Measurements from ENCODE around the gene TIMMDC1.

The TIMMDC1 gene

DNA sequence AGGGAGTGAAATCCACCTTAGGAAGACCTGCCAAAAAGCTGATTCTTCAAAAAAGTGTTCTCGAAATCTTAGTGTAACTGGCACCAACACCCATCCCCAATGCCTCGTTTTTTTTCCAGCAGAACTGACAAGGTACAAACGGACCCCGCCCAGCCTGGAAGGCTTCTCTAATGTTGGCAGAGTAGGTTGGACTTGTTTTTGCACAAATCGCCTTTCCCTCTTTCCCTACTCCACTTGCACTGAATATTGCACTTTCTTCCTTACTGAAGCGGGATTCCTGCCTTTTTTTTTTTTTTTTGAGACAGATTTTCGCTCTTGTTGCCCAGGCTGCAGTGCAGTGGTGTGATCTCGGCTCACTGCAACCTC, 544 bp upstream of the TIMMDC1 start:
- H3K36me3 Mint-ChIP-seq, result peaks cover under 1% of the 10 kb centered on the region
- H3K27me3 Mint-ChIP-seq, result no peaks in the 10 kb centered on the region
- H3K4me3 Mint-ChIP-seq, result peak overlapping the region; percentile 100
- H3K27ac Mint-ChIP-seq, result peak overlapping the region; percentile 99
- no peaks in the 10 kb centered on the region for H3K9me3 Mint-ChIP-seq
- peaks cover 36% of the 10 kb centered on the region for H3K4me1 Mint-ChIP-seq

DNA sequence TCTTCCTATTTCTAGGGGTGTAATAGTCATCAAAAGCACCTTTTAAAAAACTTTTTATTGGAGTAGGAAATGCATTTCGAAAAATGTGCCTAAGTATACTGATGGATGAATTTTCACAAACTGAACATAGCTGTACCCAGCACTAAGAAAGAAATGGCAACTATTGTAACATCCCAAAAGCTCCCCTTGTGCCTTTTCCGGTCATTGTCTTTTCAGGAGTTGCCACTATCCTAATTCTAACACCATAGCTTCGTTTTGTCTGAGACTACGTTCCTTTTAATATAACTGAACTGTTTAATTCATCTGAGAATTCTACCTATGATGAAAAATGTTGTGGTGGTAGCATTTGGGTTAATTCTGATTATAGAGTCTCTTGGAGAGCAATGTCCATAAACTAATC, 1.9 kb downstream of the TIMMDC1 start:
- Mint-ChIP-seq H3K27me3 (no peaks in the 10 kb centered on the region), H3K4me1 (peaks cover 47% of the 10 kb centered on the region), H3K36me3 (peaks cover 4% of the 10 kb centered on the region), H3K9me3 (no peaks in the 10 kb centered on the region), H3K27ac (peak overlapping the region; percentile 52), H3K4me3 (peak overlapping the region; percentile 100)

DNA sequence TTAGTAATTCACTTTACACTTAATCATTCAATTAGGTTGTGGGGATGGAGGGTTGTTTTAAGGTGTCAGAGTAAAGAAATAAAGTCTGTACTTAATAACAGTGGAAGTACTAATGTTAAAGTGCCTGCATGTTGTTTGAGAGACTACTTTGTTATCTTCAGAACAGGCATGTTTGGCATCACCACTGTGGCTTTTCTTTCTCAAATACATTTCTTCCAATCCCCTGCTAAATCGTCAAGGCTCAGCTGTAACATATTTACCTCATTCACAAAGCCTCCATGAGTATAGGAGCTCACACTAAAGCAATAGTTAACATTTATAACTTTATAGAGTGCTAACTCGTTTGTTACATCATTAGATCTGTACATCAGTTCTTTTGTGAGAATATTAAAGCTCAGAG, 2.6 kb downstream of the TIMMDC1 start:
- Mint-ChIP-seq H3K9me3 (no peaks in the 10 kb centered on the region), H3K27me3 (no peaks in the 10 kb centered on the region)

DNA sequence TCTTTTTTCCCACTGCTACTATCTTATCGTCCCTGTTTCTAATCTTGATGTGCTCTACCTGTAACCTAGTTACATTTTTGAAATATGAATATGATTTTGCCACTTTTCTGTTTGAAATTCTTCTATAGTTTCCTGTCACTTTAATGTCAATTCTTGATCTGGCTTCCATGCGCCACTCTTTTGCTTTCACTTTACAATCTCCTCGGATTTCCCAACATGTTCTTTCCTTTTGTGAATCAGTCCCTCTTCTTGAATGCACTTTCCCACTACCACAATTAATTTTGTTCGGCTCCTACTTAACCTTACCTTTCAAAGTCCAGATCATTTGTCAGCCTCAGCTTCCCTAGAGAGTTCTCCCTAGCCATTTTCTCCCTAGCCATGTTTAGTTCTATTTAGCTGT, 8.3 kb downstream of the TIMMDC1 start:
- Mint-ChIP-seq H3K4me1 (peaks cover 47% of the 10 kb centered on the region), H3K27ac (peak overlapping the region; percentile 94), H3K36me3 (peaks cover 27% of the 10 kb centered on the region), H3K4me3 (peak overlapping the region; percentile 72), H3K27me3 (no peaks in the 10 kb centered on the region), H3K9me3 (no peaks in the 10 kb centered on the region)

More for the DNA sequence above, 2.6 kb downstream of the TIMMDC1 start:
- peaks cover 50% of the 10 kb centered on the region for H3K4me1 Mint-ChIP-seq
- H3K36me3 Mint-ChIP-seq, result peaks cover 4% of the 10 kb centered on the region
- peak overlapping the region; percentile 100 for H3K4me3 Mint-ChIP-seq
- H3K27ac Mint-ChIP-seq, result no peak overlapping the region

DNA sequence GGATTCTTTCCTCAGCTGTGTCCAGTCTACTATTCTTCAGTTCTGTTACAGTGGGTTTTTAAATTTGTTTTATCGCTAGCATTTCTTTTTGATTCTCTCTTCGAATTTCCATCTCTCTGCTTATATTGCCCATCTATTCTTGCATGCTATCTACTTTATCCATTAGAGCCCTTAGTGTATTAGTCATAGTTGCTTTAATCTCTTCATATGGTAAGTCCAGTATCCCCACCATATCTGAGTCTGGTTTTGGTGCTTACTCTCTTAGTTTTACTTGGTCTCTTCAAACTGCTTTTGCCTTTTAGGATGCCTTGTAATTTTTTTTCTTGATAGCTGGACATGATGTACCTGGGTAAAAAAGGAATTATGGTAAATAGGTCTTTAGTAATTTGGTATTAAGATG, 9.1 kb downstream of the TIMMDC1 start:
- H3K4me3 Mint-ChIP-seq, result peak overlapping the region; percentile 72
- H3K4me1 Mint-ChIP-seq, result peaks cover 44% of the 10 kb centered on the region
- peak overlapping the region; percentile 94 for H3K27ac Mint-ChIP-seq
- no peaks in the 10 kb centered on the region for H3K27me3 Mint-ChIP-seq
- H3K36me3 Mint-ChIP-seq, result peaks cover 27% of the 10 kb centered on the region
- no peaks in the 10 kb centered on the region for H3K9me3 Mint-ChIP-seq

DNA sequence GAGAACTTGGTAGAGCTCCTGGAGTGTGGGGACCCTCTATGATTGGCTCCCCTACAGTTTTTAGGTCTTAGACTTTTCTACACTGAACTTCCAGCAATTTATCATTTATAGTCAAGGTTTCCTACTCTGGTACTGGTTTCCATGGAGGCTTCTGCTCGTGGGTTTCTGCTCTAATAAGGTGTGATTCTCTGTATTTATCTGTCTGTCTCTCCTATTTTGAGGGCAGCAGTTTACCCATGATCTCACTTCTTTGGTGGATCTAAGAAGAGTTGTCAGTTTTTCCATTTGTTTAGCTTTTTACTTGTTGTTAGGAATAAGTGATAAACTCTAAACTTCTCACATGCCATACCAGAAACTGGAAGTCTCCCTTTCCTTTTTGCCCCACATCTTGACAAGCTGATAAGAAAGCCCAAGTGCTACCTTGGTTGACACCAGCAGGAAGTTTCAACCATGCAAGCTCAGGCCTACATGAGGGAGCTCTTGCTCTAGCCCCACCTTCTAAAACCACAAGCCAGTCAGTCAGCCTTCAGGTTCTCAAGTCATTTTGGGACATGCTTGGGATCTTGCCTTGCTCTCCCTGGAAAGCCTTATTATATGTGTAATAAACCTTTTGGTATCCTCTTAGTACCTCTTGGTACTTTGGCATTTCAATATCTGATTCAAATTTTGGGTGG, 10.0 kb downstream of the TIMMDC1 start:
- Mint-ChIP-seq H3K27me3 (no peaks in the 10 kb centered on the region), H3K4me1 (peaks cover 44% of the 10 kb centered on the region), H3K9me3 (no peaks in the 10 kb centered on the region), H3K36me3 (peaks cover 30% of the 10 kb centered on the region), H3K4me3 (peak overlapping the region; percentile 42), H3K27ac (peak overlapping the region; percentile 94)

DNA sequence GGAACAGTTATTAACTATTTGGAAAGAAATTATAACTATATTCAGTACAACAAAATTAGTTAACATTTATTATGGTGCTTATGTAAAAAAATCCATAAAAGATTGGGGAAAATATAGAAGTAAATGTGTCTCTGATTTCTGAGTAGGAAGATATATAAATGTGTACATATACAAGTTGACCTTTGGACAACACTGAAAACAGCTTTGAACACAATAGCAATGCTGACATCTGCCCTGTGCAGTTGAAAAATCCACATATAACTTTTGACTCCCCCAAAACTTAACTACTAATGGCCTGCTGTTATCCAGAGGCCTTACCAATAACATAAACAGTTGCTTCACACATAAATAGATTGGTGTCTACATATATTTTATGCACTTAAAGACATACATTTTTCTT, 12.3 kb downstream of the TIMMDC1 start:
- no peak overlapping the region for H3K27ac Mint-ChIP-seq
- H3K4me3 Mint-ChIP-seq, result no peak overlapping the region
- H3K4me1 Mint-ChIP-seq, result peaks cover 35% of the 10 kb centered on the region
- H3K36me3 Mint-ChIP-seq, result peaks cover 32% of the 10 kb centered on the region
- H3K27me3 Mint-ChIP-seq, result no peaks in the 10 kb centered on the region
- H3K9me3 Mint-ChIP-seq, result no peaks in the 10 kb centered on the region

DNA sequence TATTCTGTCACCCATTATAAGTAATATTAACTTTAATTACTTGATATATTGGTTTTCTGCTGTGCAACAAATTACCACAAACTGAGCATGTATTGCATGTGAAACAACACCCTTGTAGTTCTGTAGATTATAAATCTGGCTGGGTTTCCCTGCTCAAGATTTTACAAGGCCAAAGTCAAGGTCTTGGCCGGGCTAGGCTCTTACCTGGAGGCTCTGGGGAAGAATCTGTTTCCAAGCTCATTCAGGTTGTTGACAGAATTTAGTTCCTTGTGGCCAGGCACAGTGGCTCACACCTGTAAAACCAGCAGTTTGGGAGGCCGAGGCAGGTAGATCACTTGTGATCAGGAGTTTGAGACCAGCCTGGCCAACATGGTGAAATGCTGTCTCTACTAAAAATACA, 16.3 kb downstream of the TIMMDC1 start:
- H3K27ac Mint-ChIP-seq, result no peak overlapping the region
- no peaks in the 10 kb centered on the region for H3K27me3 Mint-ChIP-seq
- H3K4me1 Mint-ChIP-seq, result peaks cover 4% of the 10 kb centered on the region
- H3K36me3 Mint-ChIP-seq, result peaks cover 32% of the 10 kb centered on the region
- no peaks in the 10 kb centered on the region for H3K9me3 Mint-ChIP-seq
- H3K4me3 Mint-ChIP-seq, result no peak overlapping the region

DNA sequence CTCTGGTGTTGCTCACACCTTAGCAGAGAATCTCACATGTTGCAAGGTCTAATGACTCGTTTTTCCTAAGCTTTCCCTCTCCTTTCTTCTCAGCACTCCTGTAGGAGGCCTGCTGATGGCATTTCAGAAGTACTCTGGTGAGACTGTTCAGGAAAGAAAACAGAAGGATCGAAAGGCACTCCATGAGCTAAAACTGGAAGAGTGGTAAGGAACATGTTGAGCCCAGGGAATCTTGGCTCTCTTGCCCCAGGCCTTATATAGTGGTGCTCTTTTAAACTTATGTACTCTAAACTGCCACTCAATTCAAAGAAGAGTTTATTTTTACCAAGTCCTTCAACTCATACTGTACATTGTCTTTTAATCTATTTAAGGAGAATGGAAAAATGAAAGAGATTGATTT, 18.8 kb downstream of the TIMMDC1 start:
- H3K4me3 Mint-ChIP-seq, result no peak overlapping the region
- H3K27ac Mint-ChIP-seq, result no peak overlapping the region
- H3K36me3 Mint-ChIP-seq, result peaks cover 48% of the 10 kb centered on the region
- H3K27me3 Mint-ChIP-seq, result no peaks in the 10 kb centered on the region
- H3K9me3 Mint-ChIP-seq, result no peaks in the 10 kb centered on the region
- peaks cover 4% of the 10 kb centered on the region for H3K4me1 Mint-ChIP-seq

DNA sequence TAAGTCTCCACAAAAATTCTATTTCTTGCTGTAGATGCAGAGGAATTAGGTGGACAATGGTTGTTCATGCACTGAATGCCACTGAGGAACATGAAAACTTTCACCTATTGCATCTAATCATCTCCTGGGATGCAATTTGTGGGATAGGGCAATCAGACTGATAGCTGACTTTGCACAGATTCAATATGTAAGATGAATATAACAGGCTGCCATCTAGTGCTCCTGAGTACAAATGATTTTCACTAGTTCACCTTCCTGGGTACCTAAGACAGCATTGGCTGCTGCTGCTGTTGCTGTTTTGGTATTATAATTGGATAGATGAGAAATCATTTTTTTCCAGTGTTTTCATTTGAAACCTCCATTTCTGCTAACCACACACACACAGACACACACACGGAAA, 19.7 kb downstream of the TIMMDC1 start:
- Mint-ChIP-seq H3K27me3 (no peaks in the 10 kb centered on the region), H3K4me3 (no peak overlapping the region), H3K9me3 (no peaks in the 10 kb centered on the region), H3K27ac (no peak overlapping the region), H3K36me3 (peaks cover 50% of the 10 kb centered on the region), H3K4me1 (peaks cover 4% of the 10 kb centered on the region)

DNA sequence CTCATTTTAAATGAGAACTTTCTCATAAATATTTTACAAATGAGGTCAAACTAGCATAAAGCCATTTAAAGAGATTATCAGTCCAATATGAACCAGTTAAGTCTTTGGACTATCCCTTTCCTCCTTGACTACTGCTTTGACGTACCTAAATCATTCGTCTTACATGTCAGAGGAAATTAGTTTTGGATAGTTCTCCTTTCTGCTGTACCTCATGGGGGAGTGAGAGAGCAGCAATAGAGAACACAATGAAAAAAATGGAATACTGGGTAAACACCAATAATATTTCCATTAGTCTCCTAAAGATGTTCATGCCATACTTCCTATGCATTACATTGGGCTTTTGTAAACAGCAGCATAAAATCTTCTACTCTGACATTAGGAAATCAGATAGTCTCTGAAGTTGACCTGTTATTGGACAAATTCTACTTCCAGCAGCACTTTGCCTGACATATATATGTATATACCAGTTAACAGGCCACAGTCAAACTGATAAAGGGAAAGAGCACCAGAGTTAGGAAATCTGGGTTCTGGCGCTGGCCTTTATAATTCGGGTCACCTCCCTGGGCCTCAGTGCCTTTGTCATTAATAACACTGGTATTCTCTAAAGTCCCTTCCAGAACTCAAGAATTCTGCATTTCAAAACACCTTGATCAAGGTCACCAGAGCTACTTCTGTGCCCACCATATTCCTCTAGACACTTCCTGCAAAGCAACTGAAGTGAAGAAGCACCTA, 26.8 kb downstream of the TIMMDC1 start:
- Mint-ChIP-seq H3K4me3 (no peak overlapping the region), H3K4me1 (no peaks in the 10 kb centered on the region), H3K9me3 (no peaks in the 10 kb centered on the region), H3K27ac (no peak overlapping the region), H3K36me3 (peaks cover 28% of the 10 kb centered on the region), H3K27me3 (no peaks in the 10 kb centered on the region)

DNA sequence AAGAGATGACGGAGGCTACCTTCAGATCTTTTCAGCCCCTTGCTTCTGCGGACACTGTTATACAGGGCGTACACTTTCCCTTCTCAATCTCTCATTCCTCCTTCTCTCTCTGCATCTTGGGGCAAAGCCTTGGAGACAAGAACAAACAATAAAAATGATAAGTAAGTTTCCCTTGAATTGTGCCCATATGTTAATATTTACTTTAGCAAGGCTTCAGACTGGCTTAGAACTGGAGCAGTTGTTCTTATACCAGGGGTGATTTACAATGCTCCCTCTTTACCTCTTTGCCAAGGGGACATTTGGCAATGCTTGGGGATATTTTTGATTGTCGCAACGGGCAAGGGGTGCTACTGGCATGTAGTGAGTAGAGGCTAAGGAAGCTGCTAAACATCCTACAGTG, 29.4 kb downstream of the TIMMDC1 start:
- Mint-ChIP-seq H3K4me3 (no peak overlapping the region), H3K9me3 (no peaks in the 10 kb centered on the region), H3K27me3 (no peaks in the 10 kb centered on the region), H3K36me3 (peaks cover 14% of the 10 kb centered on the region), H3K4me1 (no peaks in the 10 kb centered on the region), H3K27ac (no peak overlapping the region)

DNA sequence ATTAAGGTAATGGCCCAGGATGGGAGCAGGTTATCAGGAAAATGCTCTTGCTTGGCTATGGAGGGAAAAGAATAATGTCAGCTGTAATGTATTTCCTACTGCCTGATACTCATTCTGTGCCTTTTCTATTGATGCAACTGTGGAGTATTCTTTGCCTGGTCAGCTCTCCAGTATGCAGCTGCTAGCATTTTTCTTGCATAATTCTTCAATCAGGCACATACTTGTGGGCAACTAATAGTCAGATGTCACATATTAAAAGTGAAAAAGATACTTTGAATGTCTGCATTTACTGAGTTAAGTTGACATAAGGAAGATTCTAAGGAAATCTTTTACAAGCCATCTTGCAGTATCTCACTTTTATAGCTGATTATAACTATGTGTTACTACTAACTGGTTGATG, 31.5 kb downstream of the TIMMDC1 start:
- H3K4me1 Mint-ChIP-seq, result no peaks in the 10 kb centered on the region
- H3K36me3 Mint-ChIP-seq, result peaks cover 5% of the 10 kb centered on the region
- H3K4me3 Mint-ChIP-seq, result no peak overlapping the region
- H3K9me3 Mint-ChIP-seq, result no peaks in the 10 kb centered on the region
- H3K27me3 Mint-ChIP-seq, result no peaks in the 10 kb centered on the region
- no peak overlapping the region for H3K27ac Mint-ChIP-seq

DNA sequence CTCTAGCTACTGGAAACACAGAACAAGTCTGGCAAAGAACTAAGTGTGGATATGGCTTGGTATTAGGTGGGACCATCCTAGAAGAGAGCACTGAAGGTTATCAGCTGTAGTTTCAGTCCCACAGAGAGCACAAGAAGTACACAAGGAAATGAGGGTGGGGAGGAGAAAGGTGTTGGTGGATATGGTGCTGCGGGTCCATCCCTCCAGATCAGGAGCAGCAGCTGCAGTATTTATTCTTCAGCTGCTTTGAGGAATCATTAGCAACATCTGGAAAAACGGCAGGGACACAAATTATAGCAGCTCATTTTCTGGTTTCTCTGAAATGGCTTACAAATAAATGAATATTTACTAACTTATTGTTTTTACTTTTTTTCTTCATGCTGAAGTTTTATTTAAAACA, 32.1 kb downstream of the TIMMDC1 start:
- H3K9me3 Mint-ChIP-seq, result no peaks in the 10 kb centered on the region
- H3K4me1 Mint-ChIP-seq, result no peaks in the 10 kb centered on the region
- H3K36me3 Mint-ChIP-seq, result peaks cover 5% of the 10 kb centered on the region
- H3K27me3 Mint-ChIP-seq, result no peaks in the 10 kb centered on the region
- H3K4me3 Mint-ChIP-seq, result no peak overlapping the region
- no peak overlapping the region for H3K27ac Mint-ChIP-seq

DNA sequence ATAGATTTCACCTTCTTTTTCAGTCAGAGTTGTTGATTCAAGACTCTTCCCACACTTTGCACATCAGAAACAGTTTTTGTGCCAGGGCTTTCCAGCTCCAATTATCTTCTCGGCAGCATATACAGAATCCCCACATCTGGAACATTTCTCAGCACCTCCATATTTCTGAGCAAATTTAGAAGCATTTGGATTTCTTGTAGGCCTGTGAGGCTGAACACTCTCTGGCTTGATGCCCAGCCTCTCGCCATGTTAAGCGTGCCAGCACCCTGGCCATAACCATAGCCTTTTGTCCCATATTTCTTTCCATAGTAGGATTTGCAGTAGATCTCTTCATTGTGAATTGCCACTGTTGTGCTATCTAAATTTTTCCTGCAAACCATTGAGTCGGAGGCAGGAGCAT, 32.8 kb downstream of the TIMMDC1 start:
- H3K36me3 Mint-ChIP-seq, result peaks cover 3% of the 10 kb centered on the region
- no peaks in the 10 kb centered on the region for H3K27me3 Mint-ChIP-seq
- H3K9me3 Mint-ChIP-seq, result no peaks in the 10 kb centered on the region
- no peak overlapping the region for H3K27ac Mint-ChIP-seq
- no peak overlapping the region for H3K4me3 Mint-ChIP-seq
- H3K4me1 Mint-ChIP-seq, result no peaks in the 10 kb centered on the region

DNA sequence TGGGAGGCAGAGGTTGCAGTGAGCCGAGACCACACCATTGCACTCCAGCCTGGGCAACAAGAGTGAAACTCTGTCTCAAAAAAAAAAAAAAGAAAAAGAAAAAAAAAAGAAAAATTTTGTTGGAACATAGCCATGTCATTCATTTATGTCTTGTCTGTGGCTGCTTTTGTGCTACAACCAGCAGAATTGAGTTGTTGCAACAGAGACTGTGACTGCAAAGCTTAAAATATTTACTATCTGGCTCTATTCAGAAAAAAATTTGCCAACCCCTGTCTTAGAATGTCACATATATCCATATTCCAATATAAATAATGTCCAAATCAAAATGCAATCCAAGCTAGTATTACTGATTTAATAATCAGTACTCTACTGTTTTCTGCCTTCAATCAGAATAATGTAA, 35.9 kb downstream of the TIMMDC1 start:
- Mint-ChIP-seq H3K27ac (no peak overlapping the region), H3K9me3 (no peaks in the 10 kb centered on the region), H3K4me3 (no peak overlapping the region), H3K27me3 (no peaks in the 10 kb centered on the region), H3K36me3 (no peaks in the 10 kb centered on the region), H3K4me1 (no peaks in the 10 kb centered on the region)

DNA sequence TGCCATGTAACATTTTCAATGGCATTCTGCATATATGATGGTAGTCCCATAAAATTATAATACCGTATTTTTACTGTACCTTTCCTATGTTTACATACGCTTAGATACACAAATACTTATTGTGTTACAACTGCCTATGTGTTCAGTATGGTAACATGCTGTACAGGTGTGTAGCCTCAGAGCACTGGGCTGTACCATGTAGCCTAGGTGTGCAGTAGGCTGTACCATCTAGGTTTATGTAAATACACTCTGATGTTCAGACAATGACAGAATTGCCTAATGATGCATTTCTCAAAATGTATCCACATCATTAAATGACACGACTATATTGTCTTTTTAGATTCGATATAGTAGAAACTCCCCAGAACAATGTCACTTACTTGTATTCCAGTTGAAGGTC, 38.4 kb downstream of the TIMMDC1 start:
- Mint-ChIP-seq H3K9me3 (no peaks in the 10 kb centered on the region), H3K4me1 (no peaks in the 10 kb centered on the region), H3K27me3 (no peaks in the 10 kb centered on the region), H3K4me3 (no peak overlapping the region), H3K27ac (no peak overlapping the region), H3K36me3 (no peaks in the 10 kb centered on the region)
